Measurements from ENCODE around the gene GATAD2B. TPM values are rescaled to one million over a fixed set of nuclear protein-coding genes. Genes with fewer than 3 reads are reported as not detected.

The GATAD2B gene
- polyA plus RNA-seq = 6.8 and 10.9 TPM in 2 replicates

DNA sequence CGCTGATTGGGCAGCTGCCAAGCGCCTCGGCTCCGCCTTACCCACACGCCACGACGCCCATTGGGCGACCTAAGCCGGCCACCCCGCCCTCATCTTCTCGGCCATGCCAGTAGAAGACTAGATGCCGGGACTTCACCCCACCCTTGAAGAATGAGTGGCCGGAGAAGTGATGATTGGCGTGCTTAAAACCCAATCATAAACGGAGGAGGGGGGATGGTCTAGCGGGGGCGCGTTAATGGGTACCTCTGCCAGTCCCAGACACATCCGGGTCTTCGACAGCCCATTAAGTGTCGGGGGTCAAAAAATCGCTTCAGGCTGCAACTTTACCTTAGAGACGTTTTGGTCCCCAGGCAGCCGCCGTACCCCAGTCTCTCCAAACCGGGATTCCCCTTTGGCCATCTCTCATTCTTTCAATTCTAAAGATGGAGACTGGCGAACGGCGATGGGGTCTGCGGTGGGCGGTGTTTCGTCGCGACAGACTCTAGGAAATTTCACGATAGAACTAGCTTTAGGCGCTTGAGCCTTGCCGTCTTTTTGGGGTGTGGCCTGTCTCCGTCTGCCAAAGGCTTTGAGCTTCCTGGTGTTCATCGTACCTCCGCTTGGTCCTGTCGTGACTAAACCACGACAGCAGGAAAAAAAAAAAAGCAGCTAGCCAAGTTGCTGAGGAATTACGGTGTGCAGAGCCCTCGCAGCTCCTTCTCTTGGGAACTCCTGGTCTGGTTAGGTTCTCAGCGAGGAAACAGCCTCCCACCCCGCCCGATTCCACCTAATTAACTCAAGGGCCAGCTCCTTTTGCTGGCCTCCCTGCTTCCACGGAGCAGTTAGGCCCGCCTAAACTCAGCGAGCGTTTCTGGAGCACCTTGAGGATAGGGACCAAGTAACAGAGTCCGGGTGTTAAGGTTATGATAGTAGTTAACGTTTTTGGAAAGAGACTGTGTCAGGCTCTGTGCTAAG lies at the start of gene GATAD2B:
TSS of gene GATAD2B (minus strand) at position 1 of the 954 bp plus-strand sequence. CDS start 94,625 bp downstream, outside the sequence.

GRCh38 chr1:153967107-153967999 lies 44.6 kb upstream of the GATAD2B start, which contains the start of gene CREB3L4:
Gene CREB3L4 (plus strand): TSS chr1:153967902. CDS start chr1:153968526, 624 bp downstream.

DNA sequence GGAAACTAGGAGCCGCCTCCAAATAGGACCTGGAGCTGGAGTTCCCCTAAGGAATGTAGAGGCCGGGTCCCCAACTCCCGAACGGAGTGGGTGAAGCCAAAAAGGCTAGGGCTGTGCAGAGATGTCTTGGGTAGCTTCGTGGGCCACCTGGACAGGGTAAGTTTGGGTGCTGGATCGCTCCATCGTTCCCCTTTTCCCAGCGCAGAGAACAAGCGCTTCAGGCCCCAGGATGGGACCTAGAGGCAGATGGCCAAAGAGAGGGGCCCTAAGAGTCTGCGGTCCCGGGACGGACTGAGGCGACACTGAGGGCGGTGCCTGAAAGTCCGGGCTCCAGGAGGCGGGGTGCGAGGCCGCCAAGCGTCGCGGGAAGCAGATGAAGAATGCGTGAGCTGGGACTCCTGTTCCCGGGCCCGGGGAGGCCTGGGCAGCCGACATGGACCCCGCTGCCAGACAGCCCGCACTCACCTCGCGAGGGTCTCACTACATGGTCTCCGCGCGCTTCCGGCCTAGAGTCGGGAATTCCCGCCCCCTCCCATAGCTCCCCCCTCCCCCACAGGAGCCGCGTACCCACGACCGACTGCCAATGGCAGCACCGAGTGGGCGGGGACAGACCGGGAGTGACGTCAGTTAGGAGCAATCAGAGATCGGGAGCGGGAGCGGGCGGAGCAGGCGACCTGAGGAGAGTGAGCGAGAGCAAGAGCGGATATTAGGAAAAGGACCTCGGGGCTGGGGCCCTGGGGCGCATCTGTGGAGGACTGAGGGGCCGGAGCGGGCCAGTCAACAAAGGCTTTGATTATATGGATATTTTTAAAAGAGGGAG lies 40.5 kb upstream of the GATAD2B start, which contains the start of gene SLC39A1:
TSS of gene SLC39A1 (minus strand) at position 508 of the 820 bp plus-strand sequence. CDS start 822 bp downstream, outside the sequence.

DNA sequence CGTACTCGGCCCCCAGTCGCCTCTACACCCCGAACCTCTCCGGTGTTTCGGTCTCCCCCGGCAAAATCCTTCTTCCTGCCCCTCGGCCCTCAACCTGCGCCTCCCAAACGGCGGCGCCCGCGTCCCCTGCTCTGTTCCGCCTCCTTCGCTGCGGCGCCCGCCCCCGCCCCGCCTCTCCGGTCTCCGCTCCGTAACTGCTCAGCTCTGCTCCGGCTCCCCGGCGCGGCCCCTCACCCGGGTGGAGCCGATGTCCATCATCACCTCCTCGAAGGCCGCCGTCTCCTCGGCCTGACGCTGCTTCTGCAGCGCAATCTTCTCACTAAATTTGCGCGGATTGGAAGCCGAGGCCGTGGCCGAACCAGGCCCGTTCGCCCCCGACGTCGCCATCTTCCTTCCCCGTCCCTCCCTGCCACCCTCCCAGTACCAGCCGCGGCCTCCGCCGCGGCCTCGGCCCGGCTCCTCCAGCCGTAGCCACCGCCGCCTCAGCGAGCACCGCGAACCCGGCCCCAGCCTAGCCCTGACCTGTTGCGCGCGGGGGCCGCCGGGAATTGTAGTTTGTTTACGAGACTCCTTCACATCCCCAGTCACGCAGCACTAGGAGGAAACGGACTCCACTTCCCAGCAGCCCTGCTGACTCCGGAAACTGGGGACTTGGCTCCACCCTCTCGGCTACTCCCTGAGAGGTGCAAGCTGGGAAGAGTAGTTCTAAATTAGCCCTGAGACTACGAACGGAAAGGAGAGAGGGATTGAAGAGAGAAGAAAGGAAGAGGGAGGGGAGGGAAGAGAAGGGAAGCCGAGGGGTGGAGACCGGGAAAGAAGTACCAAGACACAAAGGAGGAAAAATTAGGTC lies 35.6 kb upstream of the GATAD2B start, which contains the start of gene CRTC2:
TSS of gene CRTC2 (minus strand) at position 502 of the 850 bp plus-strand sequence. CDS start at position 387, 115 bp downstream.

DNA sequence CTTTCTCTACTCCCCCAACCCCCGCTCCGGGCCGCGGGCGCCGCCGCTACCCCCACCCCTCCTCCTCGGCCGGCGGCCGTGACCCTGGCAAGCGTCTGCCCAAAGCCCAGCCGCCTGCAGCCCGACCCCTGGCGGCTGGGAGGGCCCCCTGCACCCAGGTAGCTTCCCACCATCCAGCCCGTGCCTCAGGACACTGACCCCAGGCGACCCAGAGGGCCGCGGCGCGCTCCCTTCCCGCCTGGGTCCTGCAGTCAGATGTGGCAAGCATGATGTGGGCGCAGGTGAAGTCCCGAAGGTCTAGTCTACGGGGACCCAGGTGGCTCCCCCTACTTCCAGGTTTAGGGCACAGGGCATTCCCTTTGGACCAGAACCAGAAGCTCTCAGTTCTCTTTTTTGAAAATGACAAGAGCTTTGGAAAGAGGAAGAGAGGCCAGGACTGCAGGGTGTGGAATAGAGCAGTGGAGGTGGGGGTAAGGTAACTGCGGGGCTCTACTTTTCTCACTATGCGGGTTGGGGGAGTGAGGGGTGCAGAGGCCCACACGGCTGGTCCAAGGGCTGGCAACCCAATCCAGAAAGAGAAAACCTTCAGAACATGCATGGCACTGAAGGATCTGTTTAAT lies 24.0 kb upstream of the GATAD2B start, which contains the start of gene DENND4B:
TSS of gene DENND4B (minus strand) at position 97 of the 620 bp plus-strand sequence. CDS start 2,344 bp downstream, outside the sequence.

DNA sequence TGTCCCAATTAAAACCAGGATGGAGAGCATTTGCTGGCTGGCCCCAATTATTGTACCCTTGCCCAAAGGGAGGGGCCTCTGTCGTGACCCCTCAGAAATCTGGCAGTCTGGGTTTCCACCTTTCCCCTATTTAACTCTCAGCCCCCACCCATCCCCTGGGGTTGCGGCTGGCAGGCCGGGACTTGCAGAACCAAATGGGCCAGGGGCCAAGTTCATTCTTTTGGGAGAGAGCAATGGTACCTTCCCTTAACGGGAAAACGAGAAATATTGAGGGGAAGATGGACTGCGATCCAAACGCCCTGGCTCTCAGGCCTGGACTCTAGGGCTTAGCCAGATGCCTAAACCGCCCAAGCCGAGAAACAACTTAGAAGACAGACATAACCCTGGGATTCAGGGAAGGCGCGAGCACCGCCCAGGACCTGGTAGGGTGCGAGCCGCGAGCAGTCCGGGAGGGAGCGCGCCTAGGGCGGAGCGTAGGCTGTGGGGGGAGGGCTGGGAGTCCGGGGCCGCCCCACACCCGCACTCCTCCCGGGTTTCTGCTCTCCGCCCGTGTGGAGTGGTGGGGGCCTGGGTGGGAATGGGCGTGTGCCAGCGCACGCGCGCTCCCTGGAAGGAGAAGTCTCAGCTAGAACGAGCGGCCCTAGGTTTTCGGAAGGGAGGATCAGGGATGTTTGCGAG lies 147.9 kb downstream of the GATAD2B start, which contains the start of gene SLC27A3:
TSS of gene SLC27A3 (plus strand) at position 628 of the 678 bp plus-strand sequence. CDS start 91 bp downstream, outside the sequence.

Other genes with a start within 250 kb of the GATAD2B start
- gene NPR1, start 244.3 kb downstream of the GATAD2B start, polyA plus RNA-seq = 0.23 and 1.7 TPM in 2 replicates
- 12.1 and 16.4 TPM in 2 replicates for gene INTS3, start 194.9 kb downstream of the GATAD2B start, polyA plus RNA-seq
- gene SLC27A3, start 147.6 kb downstream of the GATAD2B start, polyA plus RNA-seq = 1.2 and 5.0 TPM in 2 replicates
- gene DENND4B, start 23.7 kb upstream of the GATAD2B start, polyA plus RNA-seq = 4.2 and 4.7 TPM in 2 replicates
- gene CRTC2, start 35.6 kb upstream of the GATAD2B start, polyA plus RNA-seq = 1.9 and 2.2 TPM in 2 replicates
- gene SLC39A1, start 40.6 kb upstream of the GATAD2B start, polyA plus RNA-seq = 4.4 and 10.6 TPM in 2 replicates
- gene CREB3L4, start 44.9 kb upstream of the GATAD2B start, polyA plus RNA-seq = 0.57 and 1.4 TPM in 2 replicates
- 80.0 and 112 TPM in 2 replicates for gene JTB, start 54.7 kb upstream of the GATAD2B start, polyA plus RNA-seq
- 2.4 and 2.9 TPM in 2 replicates for gene RAB13, start 63.4 kb upstream of the GATAD2B start, polyA plus RNA-seq
- gene RPS27, start 67.8 kb upstream of the GATAD2B start, polyA plus RNA-seq = 1,044 and 1,179 TPM in 2 replicates
- gene NUP210L, start 232.1 kb upstream of the GATAD2B start, polyA plus RNA-seq = 0.11 and 0.27 TPM in 2 replicates

Data from Purkinje cell (primary cell).